HS-5 (cell line): ENCODE results near the gene PPT1.
A peak's percentile ranks its signal among the peaks of the same experiment; 100 is the strongest.
"Not testable (repeated sequence)": the region's sequence is repeated elsewhere in the genome, so short reads cannot be mapped to it uniquely, and the experiment has no call there.

Source experiments
- DNase-seq: peaks from one replicate; pipeline ENCODE4 v3.0.0-alpha.2; 2012; ENCODE audit warnings: low read depth

The PPT1 gene

GRCh38 chr1:40056519-40057309, 40.3 kb downstream of the PPT1 start:
- DNase-seq, result no peak

GRCh38 chr1:40053138-40053887, 43.7 kb downstream of the PPT1 start:
- DNase-seq, result no peak

GRCh38 chr1:40050863-40051262, 46.2 kb downstream of the PPT1 start:
- no peak for DNase-seq

- DNase-seq, result no peak
These were observed 47.3 kb downstream of the PPT1 start for GRCh38 chr1:40049725-40050124.

GRCh38 chr1:40047769-40048168, 49.3 kb downstream of the PPT1 start:
- no peak for DNase-seq

GRCh38 chr1:40047276-40047675, 49.8 kb downstream of the PPT1 start:
- no peak for DNase-seq

GRCh38 chr1:40045766-40046165, 51.3 kb downstream of the PPT1 start:
- DNase-seq, result no peak

- no peak for DNase-seq
These were observed 51.9 kb downstream of the PPT1 start for GRCh38 chr1:40045182-40045581.

- DNase-seq, result no peak
These were observed 52.9 kb downstream of the PPT1 start for GRCh38 chr1:40044110-40044509.

GRCh38 chr1:40042341-40042740, 54.7 kb downstream of the PPT1 start:
- DNase-seq, result peak; percentile 52

GRCh38 chr1:40041466-40041838, 55.6 kb downstream of the PPT1 start:
- no peak for DNase-seq

GRCh38 chr1:40040511-40041465, 56.3 kb downstream of the PPT1 start, which contains the start of gene CAP1:
Gene CAP1, plus strand, starts transcription at chr1:40040729. Its CDS starts 18,618 bp downstream, at chr1:40059347.
- peak; percentile 84 for DNase-seq

GRCh38 chr1:40039757-40040510, 57.1 kb downstream of the PPT1 start:
- DNase-seq, result peak; percentile 68

GRCh38 chr1:40039245-40039756, 57.8 kb downstream of the PPT1 start:
- peak; percentile 19 for DNase-seq

- DNase-seq, result no peak
These were observed 58.4 kb downstream of the PPT1 start for GRCh38 chr1:40038697-40039096.

GRCh38 chr1:40037254-40037653, 59.8 kb downstream of the PPT1 start:
- DNase-seq, result not testable (repeated sequence)

- DNase-seq, result no peak
These were observed 60.5 kb downstream of the PPT1 start for GRCh38 chr1:40036574-40036973.

GRCh38 chr1:40034869-40035268, 62.2 kb downstream of the PPT1 start:
- DNase-seq, result no peak

GRCh38 chr1:40032240-40032891, 64.7 kb downstream of the PPT1 start:
- DNase-seq, result no peak

GRCh38 chr1:40030528-40031135, 66.4 kb downstream of the PPT1 start:
- no peak for DNase-seq
